HepG2 (cell line): ENCODE measurements around the gene TH. TPM values are rescaled to one million over a fixed set of nuclear protein-coding genes. Genes with fewer than 3 reads are reported as not detected.

Experiments
- ATAC-seq: fragments of 200-7000 bp; cut with Tn5 transposase; 3 replicates; pipeline ENCODE4 v1.9.1; 2020; ENCODE audit warnings: mild to moderate bottlenecking, moderate library complexity
- BruUV-seq: library from RNA; stranded (reverse); fragments of 400-500 nt; replicated peaks from 2 replicates; lab custom pipeline; 2021; lab: Mats Ljungman, UMichigan
- CTCF ChIA-PET: fragments of 300-600 bp; formaldehyde crosslinking; extraction: SDS; loops from one replicate; lab custom pipeline; 2021; ENCODE audit warnings: low total read pairs, inconsistent platforms, low intra/inter-chr PET ratio; lab: Yijun Ruan, JAX
- POLR2A ChIA-PET: fragments of 350-600 bp; sonication (Branson Sonifier 250); formaldehyde crosslinking; loops from one replicate; lab custom pipeline; 2020; ENCODE audit warnings: antibody characterized with exemption, inconsistent platforms; lab: Yijun Ruan, JAX
- DNase-seq: peaks from one replicate; pipeline ENCODE4 v3.0.0-alpha.2; 2015; ENCODE audit warnings: low spot score
- FAIRE-seq: peaks from 3 replicates; lab custom pipeline; 2011; peaks lifted over from hg19 to GRCh38; lab: Jason Lieb, UNC
- H2AFZ ChIP-seq: one replicate; pipeline ENCODE4 v1.6.1; 2011; ENCODE audit warnings: low read length, inconsistent platforms
- H3K27ac ChIP-seq: fragments of 300-600 bp; 3 replicates; pipeline ENCODE4 v1.8.0; 2011; ENCODE audit warnings: mixed run types, mild to moderate bottlenecking, mixed read lengths, low read length, inconsistent platforms; ENCODE audit not compliant: insufficient read depth; ENCODE audit errors: extremely low read length
- H3K27me3 ChIP-seq, 2 experiments: fragments of 200-600 bp in 1 of 2; 2 replicates in 1 of 2; 3 replicates in 1 of 2; pipeline versions ENCODE4 v1.6.0 to v1.8.0; 2011; ENCODE audit warnings: low read length in 2 of 2, mild to moderate bottlenecking in 2 of 2, moderate library complexity in 2 of 2, inconsistent platforms in 1 of 2; ENCODE audit not compliant: insufficient read depth in 2 of 2, control insufficient read depth in 1 of 2
- H3K36me3 ChIP-seq, 2 experiments: fragments of 200-600 bp in 1 of 2; replicated peaks in 1 of 2; 2 replicates in 1 of 2; 3 replicates in 1 of 2; pipeline versions ENCODE4 v1.5.1 to v1.8.0; 2011; ENCODE audit warnings: low read length in 2 of 2, inconsistent platforms in 1 of 2; ENCODE audit not compliant: insufficient read depth in 2 of 2, control insufficient read depth in 1 of 2
- H3K4me1 ChIP-seq: 2 replicates; pipeline ENCODE4 v1.5.1; 2012; ENCODE audit warnings: low read length, inconsistent platforms; ENCODE audit not compliant: insufficient read depth
- H3K4me2 ChIP-seq: 2 replicates; pipeline ENCODE4 v1.6.0; 2011; ENCODE audit warnings: low read depth, low read length, inconsistent platforms
- H3K4me3 ChIP-seq, 3 experiments: fragments of 200-600 bp in 1 of 3; sonication (generic), shearing (Covaris generic) in 1 of 3; replicated peaks in 1 of 3; 2 replicates each; pipeline ENCODE4 v1.5.1; 2011 to 2016; ENCODE audit warnings: low read length in 3 of 3, inconsistent platforms in 2 of 3, low read depth in 2 of 3, mild to moderate bottlenecking in 2 of 3, control low read depth in 1 of 3, mixed read lengths in 1 of 3; ENCODE audit not compliant: insufficient read depth in 1 of 3
- H3K79me2 ChIP-seq: one replicate; pipeline ENCODE4 v1.6.1; 2011; ENCODE audit warnings: low read length, inconsistent platforms; ENCODE audit not compliant: insufficient read depth
- H3K9ac ChIP-seq: 2 replicates; pipeline ENCODE4 v1.6.0; 2011; ENCODE audit warnings: mild to moderate bottlenecking, low read depth, low read length, inconsistent platforms; ENCODE audit not compliant: insufficient read depth
- H3K9me3 ChIP-seq: 2 replicates; pipeline ENCODE4 v1.5.1; 2012; ENCODE audit warnings: mild to moderate bottlenecking, low read length
- H4K20me1 ChIP-seq: 2 replicates; pipeline ENCODE4 v1.6.0; 2011; ENCODE audit warnings: inconsistent platforms, mild to moderate bottlenecking, low read length, moderate library complexity; ENCODE audit not compliant: insufficient read depth
- FOSL1 ChIP-seq: sonication (generic); formaldehyde crosslinking; IDR thresholded peaks from 2 replicates; pipeline ENCODE4 v1.9.0; 2021; ENCODE audit warnings: missing genetic modification reagents, borderline replicate concordance
- ISX ChIP-seq: sonication (generic); formaldehyde crosslinking; conservative IDR thresholded peaks from 2 replicates; pipeline ENCODE4 v1.5.0; 2020; ENCODE audit warnings: missing genetic modification reagents
- KDM4B ChIP-seq: sonication (generic); formaldehyde crosslinking; IDR thresholded peaks from 2 replicates; pipeline ENCODE4 v1.4.0; 2020; ENCODE audit warnings: missing genetic modification reagents
- MAZ ChIP-seq, 2 experiments: sonication (generic) in 1 of 2; formaldehyde crosslinking in 1 of 2; IDR thresholded peaks; 2 replicates each; pipeline versions ENCODE4 v1.5.0 to v1.6.1; 2012 to 2020; ENCODE audit warnings: low read depth in 2 of 2, mild to moderate bottlenecking in 2 of 2, borderline replicate concordance in 1 of 2, improper control_type of control experiment in 1 of 2, low read length in 1 of 2, missing genetic modification reagents in 1 of 2, moderate library complexity in 1 of 2
- MIER2 ChIP-seq: IDR thresholded peaks from 2 replicates; pipeline ENCODE4 v1.6.1; 2016; ENCODE audit warnings: missing biosample characterization, missing genetic modification reagents
- MXI1 ChIP-seq: IDR thresholded peaks from 3 replicates; pipeline ENCODE4 v1.6.1; 2012; ENCODE audit warnings: low read depth, low read length, inconsistent platforms, borderline replicate concordance
- PAX8 ChIP-seq: sonication (generic); formaldehyde crosslinking; IDR thresholded peaks from 2 replicates; pipeline ENCODE4 v1.8.0; 2022; ENCODE audit warnings: mild to moderate bottlenecking, missing genetic modification reagents, borderline replicate concordance
- SALL2 ChIP-seq: sonication (generic); formaldehyde crosslinking; IDR thresholded peaks from 2 replicates; pipeline ENCODE4 v1.8.1; 2023; ENCODE audit warnings: mild to moderate bottlenecking, missing genetic modification reagents, inconsistent platforms
- ZFP41 ChIP-seq: sonication (generic); formaldehyde crosslinking; IDR thresholded peaks from 2 replicates; pipeline ENCODE4 v1.4.0; 2020; ENCODE audit warnings: mild to moderate bottlenecking, missing genetic modification reagents, borderline replicate concordance
- ZNF138 ChIP-seq: sonication (generic); formaldehyde crosslinking; IDR thresholded peaks from 2 replicates; pipeline ENCODE4 v1.5.0; 2020; ENCODE audit warnings: mild to moderate bottlenecking, low read depth, missing genetic modification reagents
- ZNF234 ChIP-seq: sonication (generic); formaldehyde crosslinking; conservative IDR thresholded peaks from 2 replicates; pipeline ENCODE4 v1.5.1; 2020; ENCODE audit warnings: mild to moderate bottlenecking, missing genetic modification reagents
- ZNF652 ChIP-seq: IDR thresholded peaks from 2 replicates; pipeline ENCODE4 v1.6.1; 2016; ENCODE audit warnings: low read depth, borderline replicate concordance
- ZNF746 ChIP-seq: sonication (generic); formaldehyde crosslinking; IDR thresholded peaks from 2 replicates; pipeline ENCODE4 v1.8.0; 2022; ENCODE audit warnings: mild to moderate bottlenecking, missing genetic modification reagents
- WGBS: methylation state at CpG from one replicate; pipeline ENCODE4 v1.1.6; 2017; ENCODE audit warnings: low lambda C conversion rate; 5-methylcytosine and 5-hydroxymethylcytosine counted together
- in situ Hi-C: cut with HindIII; loops from 2 replicates; pipeline ENCODE4 v1.10.0; 2017; ENCODE audit warnings: low pct_unique_long_range_greater_than_20kb; ENCODE audit not compliant: extremely low pct_ligation_motif_present
- intact Hi-C: fragments of 100-400 bp; cut with micrococcal nuclease; formaldehyde crosslinking; loops from one replicate; pipeline ENCODE4 v1.10.0; 2022; ENCODE audit not compliant: unreplicated experiment
- polyA plus RNA-seq, 8 experiments: library from polyadenylated mRNA; depleted of rRNA in 3 of 8; stranded (reverse) in 7 of 8; unstranded in 1 of 8; fragments of >200 nt; fragmentation: Illumina TruSeq in 4 of 8; extraction: Trizol in 4 of 8; gene quantifications; 2 replicates each; pipeline versions ENCODE4 v1.2.1 to v1.2.3, GENCODE V29; 2011 to 2016; ENCODE audit warnings: low read depth in 4 of 8, missing spikeins in 1 of 8, mixed read lengths in 1 of 8; ENCODE audit not compliant: insufficient read depth in 1 of 8
- total RNA-seq, 5 experiments: library from RNA; depleted of rRNA; stranded (reverse); fragments of >200 nt; fragmentation: Illumina TruSeq; extraction: Trizol; gene quantifications; 2 replicates each; pipeline ENCODE4 v1.2.3, GENCODE V29; 2016; ENCODE audit warnings: low read depth in 1 of 5
- TF ChIP-seq, protein P1 (sequence below): sonication (generic); formaldehyde crosslinking; IDR thresholded peaks from 2 replicates; pipeline ENCODE4 v1.8.0; 2022; ENCODE audit warnings: missing genetic modification reagents, mild to moderate bottlenecking, inconsistent platforms, borderline replicate concordance
- TF ChIP-seq, protein P2 (sequence below): sonication (generic); formaldehyde crosslinking; IDR thresholded peaks from 2 replicates; pipeline ENCODE4 v1.5.1; 2020; ENCODE audit warnings: missing genetic modification reagents, mild to moderate bottlenecking, borderline replicate concordance
- TF ChIP-seq, protein P3 (sequence below): sonication (generic); formaldehyde crosslinking; IDR thresholded peaks from 2 replicates; pipeline ENCODE4 v1.8.0; 2022; ENCODE audit warnings: low read depth, missing genetic modification reagents

Gene TH
- total and polyA plus RNA-seq, 2 of the 13 experiments (the other 11 are each of a cell fraction or from before 2014, with no cell fraction given): 0.36 TPM; not detected in 1

DNA sequence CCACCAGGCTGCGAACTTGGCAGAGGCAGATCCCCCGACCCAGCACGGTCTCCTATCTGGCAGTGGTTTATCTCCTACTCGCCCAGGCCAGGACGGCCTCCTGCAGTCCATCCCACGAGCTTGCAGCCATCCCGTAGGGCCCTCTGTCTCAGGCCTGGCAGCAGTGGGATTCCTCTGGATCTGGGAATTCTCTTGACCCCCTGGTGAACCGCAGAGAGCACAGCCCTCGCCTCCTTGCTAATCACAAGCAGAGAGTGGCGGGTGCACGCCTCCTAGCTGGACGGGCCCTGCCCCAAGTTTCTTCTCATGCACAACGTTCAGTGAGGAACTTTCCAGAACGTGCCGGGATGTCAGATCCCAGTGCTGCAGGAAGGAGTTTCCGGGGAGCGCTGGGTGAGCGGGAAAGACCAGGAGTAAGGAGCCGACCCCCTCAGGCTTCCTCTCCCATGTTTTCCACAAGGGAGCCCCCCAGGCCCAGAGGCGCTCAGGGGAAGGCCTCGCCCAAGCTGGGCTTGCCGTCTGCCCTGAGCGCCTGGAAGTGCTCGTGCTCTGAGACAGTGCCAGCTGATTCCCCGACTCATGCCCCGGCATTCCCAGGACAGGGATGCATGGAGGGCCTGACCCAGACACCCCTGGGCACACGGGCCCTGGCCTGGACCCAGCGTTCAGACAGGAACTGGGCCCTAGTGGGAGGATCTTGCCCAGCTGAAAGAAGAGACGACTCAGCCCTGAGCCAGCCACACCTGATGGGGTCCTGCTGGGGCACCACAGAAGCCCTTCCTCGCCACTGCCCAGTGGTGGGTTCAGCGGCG lies 57.0 kb downstream of the TH start:
- peaks cover 6% of the 10 kb centered on the region for H3K9me3 ChIP-seq
- H3K27ac ChIP-seq: no peak overlapping the region
- no peak overlapping the region for H2AFZ ChIP-seq
- DNase-seq (no peak), ATAC-seq (peak; percentile 48)
- 43% methylated on average over 12 of the region's 32 CpGs for WGBS
- BruUV-seq: no TSS peak
- H3K9ac ChIP-seq: no peak overlapping the region
- H4K20me1 ChIP-seq: no peaks in the 10 kb centered on the region
- TF ChIP-seq FOSL1 (CRISPR knock-in tag) (no peak), SALL2 (CRISPR knock-in tag) (no peak), KDM4B (CRISPR knock-in tag) (no peak), ZNF652 (no peak), ZNF138 (no peak), MIER2 (CRISPR knock-in tag) (no peak), ZNF746 (CRISPR knock-in tag) (no peak), MXI1 (no peak), PAX8 (CRISPR knock-in tag) (no peak), ZFP41 (CRISPR knock-in tag) (no peak), ISX (CRISPR knock-in tag) (no peak), ZNF234 (no peak), MAZ (IDR thresholded peaks at IDR 0.05; ENCODE audit: borderline replicate concordance, low read depth, low read length) (no peak), MAZ (CRISPR knock-in tag; IDR thresholded peaks at IDR 0.05; ENCODE audit: low read depth) (no peak)
- TF ChIP-seq, protein P1, sequence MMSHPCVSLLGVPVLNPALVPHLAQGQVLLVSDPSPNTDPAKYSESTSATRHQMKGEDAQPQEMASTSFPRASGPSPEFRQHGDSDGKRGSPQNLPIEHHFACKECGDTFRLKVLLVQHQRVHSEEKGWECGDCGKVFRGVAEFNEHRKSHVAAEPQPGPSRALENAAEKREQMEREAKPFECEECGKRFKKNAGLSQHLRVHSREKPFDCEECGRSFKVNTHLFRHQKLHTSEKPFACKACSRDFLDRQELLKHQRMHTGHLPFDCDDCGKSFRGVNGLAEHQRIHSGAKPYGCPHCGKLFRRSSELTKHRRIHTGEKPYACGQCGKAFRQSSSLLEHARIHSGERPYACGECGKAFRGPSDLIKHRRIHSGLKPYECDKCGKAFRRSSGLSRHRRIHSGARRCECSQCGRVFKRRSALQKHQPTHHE (CRISPR knock-in tag): no peak
- TF ChIP-seq, protein P2, sequence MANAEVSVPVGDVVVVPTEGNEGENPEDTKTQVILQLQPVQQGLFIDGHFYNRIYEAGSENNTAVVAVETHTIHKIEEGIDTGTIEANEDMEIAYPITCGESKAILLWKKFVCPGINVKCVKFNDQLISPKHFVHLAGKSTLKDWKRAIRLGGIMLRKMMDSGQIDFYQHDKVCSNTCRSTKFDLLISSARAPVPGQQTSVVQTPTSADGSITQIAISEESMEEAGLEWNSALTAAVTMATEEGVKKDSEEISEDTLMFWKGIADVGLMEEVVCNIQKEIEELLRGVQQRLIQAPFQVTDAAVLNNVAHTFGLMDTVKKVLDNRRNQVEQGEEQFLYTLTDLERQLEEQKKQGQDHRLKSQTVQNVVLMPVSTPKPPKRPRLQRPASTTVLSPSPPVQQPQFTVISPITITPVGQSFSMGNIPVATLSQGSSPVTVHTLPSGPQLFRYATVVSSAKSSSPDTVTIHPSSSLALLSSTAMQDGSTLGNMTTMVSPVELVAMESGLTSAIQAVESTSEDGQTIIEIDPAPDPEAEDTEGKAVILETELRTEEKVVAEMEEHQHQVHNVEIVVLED (CRISPR knock-in tag): no peak
- TF ChIP-seq, protein P3, sequence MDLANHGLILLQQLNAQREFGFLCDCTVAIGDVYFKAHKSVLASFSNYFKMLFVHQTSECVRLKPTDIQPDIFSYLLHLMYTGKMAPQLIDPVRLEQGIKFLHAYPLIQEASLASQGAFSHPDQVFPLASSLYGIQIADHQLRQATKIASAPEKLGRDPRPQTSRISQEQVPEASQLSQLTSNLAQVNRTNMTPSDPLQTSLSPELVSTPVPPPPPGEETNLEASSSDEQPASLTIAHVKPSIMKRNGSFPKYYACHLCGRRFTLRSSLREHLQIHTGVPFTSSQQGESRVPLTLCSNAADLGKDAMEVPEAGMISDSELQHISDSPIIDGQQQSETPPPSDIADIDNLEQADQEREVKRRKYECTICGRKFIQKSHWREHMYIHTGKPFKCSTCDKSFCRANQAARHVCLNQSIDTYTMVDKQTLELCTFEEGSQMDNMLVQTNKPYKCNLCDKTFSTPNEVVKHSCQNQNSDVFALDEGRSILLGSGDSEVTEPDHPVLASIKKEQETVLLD (CRISPR knock-in tag): no peak
- TF ChIP-seq, all 625 proteins: peak for 0
- Histone ChIP-seq H3K4me1 (peaks cover 8% of the 10 kb centered on the region), H3K79me2 (no peaks in the 10 kb centered on the region), H3K27me3 (peaks cover 3 to 29% of the 10 kb centered on the region in 2 experiments; a peak in 4 of 5 replicates), H3K4me3 (no peak overlapping the region), H3K4me2 (no peak overlapping the region), H3K36me3 (no peaks in the 10 kb centered on the region)
- POLR2A ChIA-PET: no interaction called here
- in situ Hi-C loops (no loop called here), intact Hi-C loops (no loop called here)
- CTCF ChIA-PET: no interaction called here
- no peak for FAIRE-seq
